ENCODE measurements around the gene PPP4R3A.

DNA sequence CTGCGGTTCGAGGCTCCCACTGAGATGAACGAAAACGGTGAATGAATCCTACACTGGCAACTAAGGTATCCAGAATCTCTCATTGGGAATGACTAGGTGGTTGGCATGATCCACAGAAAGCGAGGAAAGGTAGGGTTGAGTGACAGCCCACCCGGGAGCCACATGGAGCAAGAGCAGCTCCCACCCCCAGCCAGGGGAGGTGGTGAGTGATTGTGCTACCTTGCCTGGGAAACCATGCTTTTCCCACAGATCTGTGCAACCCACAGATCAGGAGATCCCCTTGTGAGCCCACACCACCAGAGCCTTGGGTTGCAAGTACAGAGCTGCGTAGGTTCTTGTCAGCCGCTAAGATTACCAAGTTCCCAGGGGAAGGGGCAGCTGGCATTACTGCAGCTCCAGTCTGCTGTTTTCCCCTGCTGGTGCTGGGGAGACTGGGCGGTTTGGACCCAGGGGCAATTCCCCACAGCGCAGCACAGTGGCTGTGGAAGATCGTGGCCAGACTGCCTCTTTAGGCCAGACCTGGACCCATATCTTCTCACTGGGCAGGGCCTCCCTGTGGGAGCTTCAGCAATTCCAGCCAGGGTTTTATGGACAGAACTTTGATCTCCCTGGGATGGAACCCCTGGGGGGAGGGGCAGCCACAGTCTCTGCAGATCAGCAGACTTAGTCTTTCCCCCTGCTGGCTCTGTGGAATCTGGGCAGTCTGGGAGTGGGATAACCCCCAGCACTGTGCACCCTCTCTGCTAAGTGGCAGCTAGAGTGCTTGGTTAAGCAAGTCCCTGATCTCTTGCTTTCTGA lies 44.6 kb upstream of the PPP4R3A start:
- no peak for TF ChIP-seq POLR2A (IDR thresholded peaks at IDR 0.05)
- TF ChIP-seq, protein P1, sequence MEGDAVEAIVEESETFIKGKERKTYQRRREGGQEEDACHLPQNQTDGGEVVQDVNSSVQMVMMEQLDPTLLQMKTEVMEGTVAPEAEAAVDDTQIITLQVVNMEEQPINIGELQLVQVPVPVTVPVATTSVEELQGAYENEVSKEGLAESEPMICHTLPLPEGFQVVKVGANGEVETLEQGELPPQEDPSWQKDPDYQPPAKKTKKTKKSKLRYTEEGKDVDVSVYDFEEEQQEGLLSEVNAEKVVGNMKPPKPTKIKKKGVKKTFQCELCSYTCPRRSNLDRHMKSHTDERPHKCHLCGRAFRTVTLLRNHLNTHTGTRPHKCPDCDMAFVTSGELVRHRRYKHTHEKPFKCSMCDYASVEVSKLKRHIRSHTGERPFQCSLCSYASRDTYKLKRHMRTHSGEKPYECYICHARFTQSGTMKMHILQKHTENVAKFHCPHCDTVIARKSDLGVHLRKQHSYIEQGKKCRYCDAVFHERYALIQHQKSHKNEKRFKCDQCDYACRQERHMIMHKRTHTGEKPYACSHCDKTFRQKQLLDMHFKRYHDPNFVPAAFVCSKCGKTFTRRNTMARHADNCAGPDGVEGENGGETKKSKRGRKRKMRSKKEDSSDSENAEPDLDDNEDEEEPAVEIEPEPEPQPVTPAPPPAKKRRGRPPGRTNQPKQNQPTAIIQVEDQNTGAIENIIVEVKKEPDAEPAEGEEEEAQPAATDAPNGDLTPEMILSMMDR (IDR thresholded peaks at IDR 0.05): no peak
